Activated naive CD4-positive, alpha-beta T cell treated with Interleukin-2 at 50 U/mL for 16 hours (primary cell): ENCODE data around the gene GIPC1.
A peak's percentile ranks its signal among the peaks of the same experiment; 100 is the strongest.
"Not testable (repeated sequence)": the region's sequence is repeated elsewhere in the genome, so short reads cannot be mapped to it uniquely, and the experiment has no call there.

Experiments
- DNase-seq: peaks from one replicate; pipeline ENCODE4 v3.0.0-alpha.2; 2020

The GIPC1 gene

DNA sequence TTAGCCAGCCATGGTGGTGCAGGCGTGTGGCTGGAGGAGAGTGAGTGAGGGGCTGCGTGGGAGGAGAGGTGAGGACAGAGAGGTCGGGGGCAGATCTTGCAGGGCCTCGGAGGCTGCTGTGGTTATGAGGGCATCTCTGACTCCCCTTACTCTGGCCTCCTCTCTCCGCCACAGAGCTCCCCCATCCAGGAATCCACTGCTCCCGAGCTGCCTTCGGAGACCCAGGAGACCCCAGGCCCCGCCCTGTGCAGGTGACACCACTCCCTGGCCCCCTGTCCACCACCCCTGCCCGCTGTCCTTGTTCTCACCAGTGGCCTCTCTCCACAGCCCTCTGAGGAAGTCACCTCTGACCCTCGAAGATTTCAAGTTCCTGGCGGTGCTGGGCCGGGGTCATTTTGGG lies 28.5 kb downstream of the GIPC1 start:
- DNase-seq, result no peak

DNA sequence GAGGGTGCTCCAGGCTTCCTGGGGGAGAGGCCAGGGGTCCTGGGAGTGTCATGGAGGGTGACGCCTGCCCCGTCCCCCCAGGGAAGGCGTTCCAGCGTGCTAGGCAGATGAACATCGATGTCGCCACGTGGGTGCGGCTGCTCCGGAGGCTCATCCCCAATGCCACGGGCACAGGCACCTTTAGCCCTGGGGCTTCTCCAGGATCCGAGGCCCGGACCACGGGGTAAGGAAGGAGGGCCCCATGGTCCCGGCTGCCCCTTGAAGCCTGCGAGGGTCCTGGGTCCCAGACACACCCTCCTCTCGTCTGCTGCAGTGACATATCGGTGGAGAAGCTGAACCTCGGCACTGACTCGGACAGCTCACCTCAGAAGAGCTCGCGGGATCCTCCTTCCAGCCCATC lies 32.2 kb downstream of the GIPC1 start:
- no peak for DNase-seq

DNA sequence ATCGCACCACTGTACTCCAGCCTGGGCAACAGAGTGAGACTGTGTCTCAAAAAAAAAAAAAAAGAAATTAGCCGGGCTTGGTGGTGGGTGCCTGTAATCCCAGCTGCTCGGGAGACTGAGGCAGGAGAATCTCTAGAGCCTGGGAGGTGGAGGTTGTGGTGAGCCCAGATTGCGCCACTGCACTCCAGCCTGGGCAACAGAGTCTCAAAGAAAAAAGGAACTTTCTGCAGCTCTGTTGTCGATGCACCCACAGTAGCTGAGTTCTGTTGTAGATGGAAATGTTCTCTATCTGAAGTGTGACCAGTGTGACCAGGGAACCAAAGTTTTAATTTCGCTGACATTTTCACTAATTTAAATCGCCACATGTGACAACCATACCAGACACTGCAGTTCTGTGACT lies 33.5 kb downstream of the GIPC1 start:
- not testable (repeated sequence) for DNase-seq

DNA sequence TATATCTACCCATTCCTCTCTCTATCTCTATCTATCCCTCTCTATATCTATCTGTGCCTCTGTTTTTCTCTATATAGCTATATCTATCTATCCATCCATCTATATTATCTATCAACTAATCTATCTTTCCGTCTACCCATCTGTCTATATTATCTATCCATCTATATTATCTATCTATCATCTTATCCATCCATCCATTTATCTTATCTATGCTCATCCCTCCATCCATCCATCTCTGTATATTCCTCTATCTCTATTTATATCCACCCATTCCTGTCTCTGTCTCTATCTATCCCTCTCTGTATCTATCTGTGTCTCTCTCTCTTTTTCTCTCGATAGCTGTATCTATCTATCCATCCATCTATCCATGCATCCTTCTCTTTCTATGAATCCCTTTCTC lies 35.0 kb downstream of the GIPC1 start:
- no peak for DNase-seq

DNA sequence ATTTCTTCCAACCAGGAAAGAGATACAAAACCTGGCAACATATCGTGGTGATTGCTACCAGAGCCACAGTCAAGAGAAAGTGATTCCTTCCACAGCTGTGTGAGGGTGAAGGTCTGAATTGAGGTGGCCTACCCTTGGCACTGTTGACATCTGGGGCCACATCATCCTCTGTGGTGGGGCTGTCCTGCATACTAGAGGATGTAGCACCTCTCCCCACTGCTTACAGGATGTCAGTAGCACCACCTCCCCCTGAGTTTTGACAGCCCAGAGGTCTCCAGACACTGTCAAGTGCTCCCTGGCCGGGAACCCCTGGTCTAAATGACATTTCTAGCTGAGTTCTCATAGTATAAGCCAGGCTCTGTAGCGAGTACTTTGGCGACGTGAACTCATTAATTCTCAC lies 36.2 kb downstream of the GIPC1 start:
- no peak for DNase-seq

DNA sequence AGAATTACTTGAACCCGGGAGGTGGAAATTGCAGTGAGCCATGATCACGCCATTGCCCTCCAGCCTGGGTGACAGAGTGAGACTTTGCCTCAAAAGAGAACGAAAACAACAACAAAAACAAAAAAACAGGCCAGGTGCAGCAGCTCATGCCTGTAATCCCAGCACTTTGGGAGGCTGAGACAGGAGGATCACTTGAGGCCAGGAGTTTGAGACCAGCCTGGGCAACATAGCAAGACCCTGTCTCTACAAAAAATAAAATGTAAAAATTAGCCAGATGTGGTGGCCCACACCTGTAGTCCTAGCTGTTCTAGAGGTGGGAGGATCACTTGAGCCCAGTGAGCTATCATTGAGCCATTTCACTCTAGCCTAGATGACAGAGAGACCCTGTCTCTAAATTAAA lies 43.6 kb downstream of the GIPC1 start:
- not testable (repeated sequence) for DNase-seq

DNA sequence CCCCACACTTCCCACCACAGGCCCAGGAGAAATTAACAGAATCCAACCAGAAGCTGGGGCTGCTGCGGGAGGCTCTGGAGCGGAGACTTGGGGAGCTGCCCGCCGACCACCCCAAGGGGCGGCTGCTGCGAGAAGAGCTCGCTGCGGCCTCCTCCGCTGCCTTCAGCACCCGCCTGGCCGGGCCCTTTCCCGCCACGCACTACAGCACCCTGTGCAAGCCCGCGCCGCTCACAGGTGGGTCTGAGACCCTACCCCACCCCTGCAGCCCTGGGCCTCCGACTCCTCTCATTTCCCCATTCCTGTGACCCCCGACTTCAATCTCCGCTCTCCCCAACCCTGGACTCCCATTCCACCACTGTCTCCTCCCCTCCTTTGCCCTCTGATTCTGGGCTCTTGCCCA lies 45.1 kb downstream of the GIPC1 start:
- no peak for DNase-seq

DNA sequence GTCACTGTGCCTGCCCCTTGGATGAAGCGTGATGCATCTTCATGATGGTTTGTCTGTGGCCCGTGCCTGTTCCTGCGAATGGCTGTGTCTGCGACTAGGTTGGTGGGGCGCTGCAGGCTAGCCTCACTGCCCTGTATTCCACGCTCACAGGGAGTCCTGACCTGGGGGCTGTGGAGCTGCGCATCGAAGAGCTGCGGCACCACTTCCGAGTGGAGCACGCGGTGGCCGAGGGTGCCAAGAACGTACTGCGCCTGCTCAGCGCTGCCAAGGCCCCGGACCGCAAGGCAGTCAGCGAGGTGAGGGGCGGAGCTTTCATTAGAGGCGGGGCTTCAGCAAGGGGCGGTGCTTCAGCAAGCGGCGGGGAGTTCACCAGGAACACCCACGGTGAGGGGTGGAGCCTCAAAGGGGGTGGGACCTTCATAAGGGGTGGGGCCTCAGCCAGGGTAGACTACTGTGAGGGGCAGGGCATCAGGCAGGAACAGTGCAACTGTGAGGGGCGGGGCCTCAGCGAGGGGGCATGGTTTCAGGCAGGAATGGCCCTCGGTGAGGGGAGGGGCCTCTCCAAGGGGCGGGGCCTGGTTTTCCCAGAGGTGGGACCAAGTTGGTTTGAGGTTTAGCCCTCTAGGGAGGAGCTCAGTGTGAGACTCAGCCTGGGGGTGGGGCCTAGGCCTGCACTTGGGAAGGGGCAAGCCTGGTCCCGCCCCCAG lies 45.6 kb downstream of the GIPC1 start:
- peak; percentile 69 for DNase-seq

DNA sequence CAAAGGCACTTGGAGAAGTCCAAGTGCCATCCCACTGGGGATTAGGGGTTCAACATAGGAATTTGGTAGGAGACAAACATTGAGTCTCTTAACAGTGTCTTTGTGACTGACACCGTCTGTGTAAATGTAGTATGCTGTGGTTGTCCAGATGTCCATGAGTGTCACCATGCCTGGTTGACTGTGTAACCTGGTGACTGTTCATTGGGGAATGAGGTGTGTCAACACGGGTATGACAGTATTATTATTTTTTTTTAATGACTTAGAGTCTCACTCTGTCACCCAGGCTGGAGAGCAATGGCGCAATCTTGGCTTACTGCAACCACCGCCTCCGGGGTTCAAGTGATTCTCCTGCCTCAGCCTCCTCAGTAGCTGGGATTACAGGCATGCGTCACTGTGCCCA lies 46.6 kb downstream of the GIPC1 start:
- no peak for DNase-seq

DNA sequence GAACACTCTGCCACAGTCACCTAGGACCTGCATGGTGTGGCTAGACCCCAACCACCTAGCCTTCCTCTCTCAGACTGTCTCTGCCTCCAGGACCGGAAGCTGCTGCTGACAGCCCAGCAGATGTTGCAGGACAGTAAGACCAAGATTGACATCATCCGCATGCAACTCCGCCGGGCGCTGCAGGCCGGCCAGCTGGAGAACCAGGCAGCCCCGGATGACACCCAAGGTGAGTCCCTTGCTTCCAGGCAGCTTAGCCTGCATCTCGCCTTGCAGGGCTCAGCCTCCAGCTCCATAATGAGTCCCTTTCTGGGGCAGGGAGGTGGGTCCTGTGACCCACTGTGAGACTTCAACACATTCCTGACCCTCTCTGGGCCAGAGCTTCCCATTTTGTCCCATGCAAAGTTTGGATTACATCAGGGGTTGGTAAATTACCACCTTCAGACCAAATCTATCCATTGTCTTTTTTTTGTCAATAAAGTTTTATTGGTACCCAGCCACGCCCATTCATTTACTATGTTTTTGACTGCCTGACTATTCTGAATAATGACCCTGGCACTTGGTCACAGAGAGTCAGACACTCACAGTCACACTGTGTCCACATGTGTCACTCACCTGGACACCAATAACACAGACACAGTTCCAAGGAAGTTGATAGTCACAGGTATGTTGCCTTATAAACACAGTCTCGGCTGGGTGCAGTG lies 49.4 kb downstream of the GIPC1 start:
- no peak for DNase-seq

DNA sequence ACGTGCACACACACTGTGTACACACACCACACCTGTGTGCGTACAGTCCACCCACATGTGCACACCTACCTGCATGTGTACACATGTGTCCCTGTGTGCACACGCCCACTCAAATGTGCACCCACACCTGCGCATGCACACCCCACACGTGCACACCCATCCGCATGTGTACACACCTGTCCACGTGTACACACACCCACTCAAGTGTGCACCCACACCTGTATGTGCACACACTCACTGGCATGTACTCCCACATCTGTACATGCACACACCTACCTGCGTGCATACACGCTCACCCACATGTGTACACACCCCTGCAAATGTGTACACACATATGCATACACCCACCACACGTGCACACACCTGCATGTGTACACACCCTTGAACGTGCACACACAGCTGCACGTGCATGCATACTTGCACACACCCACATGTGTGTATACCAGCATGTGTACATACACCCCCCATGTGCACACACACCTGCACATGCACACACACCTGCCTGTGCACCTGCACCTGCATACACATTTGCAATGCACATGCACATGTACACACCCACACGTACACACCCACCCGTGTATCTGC lies 52.2 kb downstream of the GIPC1 start:
- no peak for DNase-seq

DNA sequence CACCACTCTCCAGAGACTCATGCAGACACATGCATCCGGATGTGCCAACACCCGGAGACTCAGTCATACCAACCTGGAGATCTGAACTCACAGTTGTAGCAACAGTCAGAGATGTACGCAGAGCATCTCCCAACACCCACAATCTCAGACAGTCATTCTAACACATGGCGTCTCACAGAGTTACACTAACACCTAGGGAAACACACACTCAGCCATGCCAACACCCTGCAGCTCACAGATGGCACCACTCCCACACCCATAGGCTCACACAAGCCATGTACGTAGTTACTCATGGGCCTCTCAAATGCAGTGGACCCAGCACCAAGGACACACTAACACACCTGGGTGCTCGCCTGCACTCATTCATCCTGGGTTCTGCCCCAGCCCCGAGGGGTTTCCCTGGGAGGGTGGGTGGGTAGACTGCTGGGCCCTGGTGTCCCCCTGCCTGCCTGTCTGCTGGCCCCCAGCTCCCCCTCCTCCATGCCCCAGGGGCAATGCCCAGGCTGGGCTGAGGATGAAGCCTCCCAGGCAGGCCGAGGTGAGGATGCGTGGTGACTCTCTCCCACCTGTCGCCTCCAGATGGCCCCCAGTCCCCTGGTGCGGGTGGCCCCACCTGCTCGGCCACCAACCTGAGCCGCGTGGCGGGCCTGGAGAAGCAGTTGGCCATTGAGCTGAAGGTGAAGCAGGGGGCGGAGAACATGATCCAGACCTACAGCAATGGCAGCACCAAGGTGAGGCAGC lies 52.9 kb downstream of the GIPC1 start:
- no peak for DNase-seq

DNA sequence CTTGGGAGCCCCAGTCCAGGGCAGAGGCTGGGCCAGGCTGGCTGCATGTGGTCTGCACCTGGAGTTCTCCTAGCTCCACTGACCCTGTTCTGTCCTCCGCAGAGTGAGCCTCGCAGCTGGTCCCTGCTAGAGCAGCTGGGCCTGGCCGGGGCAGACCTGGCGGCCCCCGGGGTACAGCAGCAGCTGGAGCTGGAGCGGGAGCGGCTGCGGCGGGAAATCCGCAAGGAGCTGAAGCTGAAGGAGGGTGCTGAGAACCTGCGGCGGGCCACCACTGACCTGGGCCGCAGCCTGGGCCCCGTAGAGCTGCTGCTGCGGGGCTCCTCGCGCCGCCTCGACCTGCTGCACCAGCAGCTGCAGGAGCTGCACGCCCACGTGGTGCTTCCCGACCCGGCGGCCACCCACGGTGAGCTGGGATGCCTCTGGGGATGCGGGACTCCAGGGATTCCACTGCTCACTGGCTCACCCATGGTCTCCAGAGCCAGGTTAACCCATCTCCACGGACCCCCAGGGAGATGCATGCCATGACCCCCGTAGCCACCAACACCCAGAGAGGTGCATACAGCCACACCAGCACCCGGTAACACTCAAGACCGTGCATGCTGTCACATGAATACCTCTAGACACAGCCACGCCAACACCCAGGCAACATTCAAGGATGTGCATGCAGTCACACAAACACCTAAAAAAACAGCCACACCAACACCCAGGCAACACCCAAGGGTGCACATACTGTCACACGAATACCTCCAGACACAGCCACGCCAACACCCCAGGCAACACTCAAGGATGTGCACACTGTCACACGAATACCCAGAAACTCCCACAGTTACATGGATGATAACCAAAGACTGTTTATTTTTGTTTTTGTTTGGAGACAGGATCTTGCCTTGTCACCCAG lies 54.6 kb downstream of the GIPC1 start:
- DNase-seq, result no peak

DNA sequence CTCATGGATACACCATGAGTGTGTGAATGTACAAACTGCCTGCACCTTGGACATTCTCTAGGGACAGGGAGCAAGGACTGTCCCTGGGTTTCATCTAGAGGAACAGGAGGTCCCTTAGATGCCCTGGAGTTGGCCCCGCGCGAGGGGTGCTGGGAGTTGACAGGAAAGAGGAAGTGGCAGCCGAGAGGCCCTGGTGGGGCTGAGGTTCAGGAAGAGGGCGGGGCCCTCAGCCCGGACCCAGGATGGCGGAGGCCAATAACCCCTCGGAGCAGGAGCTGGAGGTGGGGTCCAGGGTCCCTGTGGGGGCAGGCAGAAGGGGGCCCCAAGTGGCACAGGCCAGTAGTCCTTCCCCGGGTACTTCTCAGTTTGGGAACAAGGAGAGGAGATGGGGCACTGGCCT lies 55.9 kb downstream of the GIPC1 start:
- DNase-seq, result peak; percentile 78

DNA sequence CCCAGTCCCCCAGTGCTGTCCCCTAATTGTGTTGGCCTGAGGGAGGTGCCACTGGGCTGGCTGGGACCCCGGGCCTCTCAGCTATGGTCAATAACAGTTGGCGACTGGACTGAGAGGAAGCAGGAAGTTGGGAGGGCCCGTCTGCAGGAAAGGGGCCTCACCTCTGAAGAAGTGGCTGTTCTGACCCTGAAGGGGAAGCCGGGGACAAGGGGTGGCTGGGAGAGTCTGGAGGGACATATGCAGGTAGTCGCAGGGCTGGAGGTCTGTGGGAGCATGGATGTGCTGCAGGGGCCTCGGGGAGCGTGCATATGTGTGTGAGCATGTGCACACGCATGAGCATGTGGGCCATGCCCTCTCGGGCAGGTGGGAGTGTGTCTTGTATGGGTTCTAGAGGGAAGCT lies 56.9 kb downstream of the GIPC1 start:
- no peak for DNase-seq

DNA sequence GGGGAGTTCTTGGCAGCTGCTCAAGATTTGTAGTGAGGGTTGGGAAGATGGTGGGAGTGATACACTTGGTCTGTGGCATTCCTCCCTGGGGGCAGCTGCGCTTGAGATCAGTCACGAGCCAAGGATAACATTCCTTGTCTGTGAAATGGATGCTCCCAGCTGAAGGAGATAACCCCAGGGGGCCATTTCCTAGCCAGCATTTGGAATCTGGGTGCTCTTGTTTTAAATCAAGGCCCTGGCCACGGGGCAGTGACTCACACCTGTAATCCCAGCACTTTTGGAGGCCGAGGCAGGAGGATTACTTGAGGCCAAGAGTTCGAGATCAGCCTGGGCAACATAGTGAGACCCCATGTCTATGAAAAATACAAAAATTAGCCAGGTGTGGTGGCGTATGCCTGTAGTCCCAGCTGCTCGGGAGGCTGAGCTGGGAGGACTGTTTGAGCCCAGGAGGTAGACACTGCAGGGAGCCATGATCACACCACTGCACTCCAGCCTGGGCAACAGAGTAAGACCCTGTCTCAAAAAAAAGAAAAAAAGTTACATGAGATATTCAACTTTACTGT lies 58.3 kb downstream of the GIPC1 start:
- no peak for DNase-seq

DNA sequence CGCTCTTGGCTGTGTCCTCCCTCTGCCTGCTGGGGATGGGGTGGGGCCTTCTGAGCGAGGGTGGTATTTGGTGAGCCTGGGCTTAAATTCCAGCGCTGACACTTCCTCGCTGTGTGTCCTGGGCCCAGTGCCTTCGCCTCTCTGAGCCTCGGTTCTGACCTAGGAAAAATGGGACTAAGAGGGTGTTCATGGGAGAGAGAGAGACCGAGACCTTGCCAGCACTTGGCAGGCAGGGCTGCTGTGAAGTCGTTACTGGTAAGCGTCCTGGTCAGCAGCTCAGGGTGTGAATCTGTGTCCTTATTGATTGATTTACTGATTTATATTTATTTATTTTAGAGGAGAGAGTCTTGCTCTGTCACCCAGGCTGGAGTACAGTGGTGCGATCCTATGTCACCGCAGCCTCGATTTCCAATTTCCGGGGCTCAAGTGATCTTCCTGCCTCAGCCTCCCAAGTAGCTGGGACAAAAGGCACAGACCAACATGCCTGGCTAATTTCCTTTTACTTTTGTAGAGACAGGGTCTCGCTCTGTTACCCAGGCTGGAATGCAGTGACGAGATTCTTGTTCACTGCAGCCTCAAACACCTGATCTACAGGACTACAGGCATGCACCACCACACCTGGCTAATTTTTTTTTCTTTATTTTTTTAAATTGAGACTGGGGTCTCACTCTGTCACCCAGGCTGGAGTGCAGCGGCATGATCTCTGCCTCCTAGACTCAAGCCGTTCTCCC lies 60.4 kb downstream of the GIPC1 start:
- no peak for DNase-seq

DNA sequence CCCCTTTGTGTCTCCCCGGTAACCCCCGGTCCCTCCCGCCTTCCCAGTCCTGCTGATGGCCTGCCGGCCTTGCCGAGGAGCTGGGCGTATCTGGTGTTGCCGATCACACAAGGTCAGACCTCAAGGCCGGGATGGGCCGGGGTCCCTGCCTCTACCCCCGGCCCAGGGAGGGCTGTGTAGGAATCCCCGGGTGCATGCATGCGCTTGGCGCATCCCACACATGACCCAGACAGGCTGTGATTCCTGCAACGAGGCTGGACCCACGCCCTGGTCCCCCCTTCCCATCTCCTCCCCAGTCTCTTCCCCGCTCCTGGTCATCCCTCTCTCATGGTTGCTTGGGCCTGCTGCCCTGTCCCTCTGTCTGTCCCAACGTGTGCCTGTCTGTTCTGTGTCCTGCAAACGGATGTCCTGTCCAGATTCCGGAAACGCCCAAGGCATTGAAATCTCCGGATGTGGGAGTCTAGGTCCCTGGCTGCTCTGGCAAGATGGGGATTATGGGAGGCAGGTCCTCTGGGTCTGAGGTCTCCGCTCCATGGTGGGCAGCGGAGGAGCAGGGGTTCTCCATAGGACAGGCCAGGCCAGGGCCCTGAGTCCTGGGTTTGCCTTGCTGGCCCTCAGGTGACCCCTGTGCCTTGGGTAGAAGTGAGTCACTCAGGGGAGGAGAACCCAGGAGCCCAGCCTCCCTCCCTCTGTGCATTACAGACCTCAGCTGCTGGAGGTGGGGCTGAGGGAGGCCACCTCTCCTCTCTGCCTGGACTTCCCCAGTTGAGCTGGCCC lies 61.2 kb downstream of the GIPC1 start:
- DNase-seq, result peak; percentile 50

DNA sequence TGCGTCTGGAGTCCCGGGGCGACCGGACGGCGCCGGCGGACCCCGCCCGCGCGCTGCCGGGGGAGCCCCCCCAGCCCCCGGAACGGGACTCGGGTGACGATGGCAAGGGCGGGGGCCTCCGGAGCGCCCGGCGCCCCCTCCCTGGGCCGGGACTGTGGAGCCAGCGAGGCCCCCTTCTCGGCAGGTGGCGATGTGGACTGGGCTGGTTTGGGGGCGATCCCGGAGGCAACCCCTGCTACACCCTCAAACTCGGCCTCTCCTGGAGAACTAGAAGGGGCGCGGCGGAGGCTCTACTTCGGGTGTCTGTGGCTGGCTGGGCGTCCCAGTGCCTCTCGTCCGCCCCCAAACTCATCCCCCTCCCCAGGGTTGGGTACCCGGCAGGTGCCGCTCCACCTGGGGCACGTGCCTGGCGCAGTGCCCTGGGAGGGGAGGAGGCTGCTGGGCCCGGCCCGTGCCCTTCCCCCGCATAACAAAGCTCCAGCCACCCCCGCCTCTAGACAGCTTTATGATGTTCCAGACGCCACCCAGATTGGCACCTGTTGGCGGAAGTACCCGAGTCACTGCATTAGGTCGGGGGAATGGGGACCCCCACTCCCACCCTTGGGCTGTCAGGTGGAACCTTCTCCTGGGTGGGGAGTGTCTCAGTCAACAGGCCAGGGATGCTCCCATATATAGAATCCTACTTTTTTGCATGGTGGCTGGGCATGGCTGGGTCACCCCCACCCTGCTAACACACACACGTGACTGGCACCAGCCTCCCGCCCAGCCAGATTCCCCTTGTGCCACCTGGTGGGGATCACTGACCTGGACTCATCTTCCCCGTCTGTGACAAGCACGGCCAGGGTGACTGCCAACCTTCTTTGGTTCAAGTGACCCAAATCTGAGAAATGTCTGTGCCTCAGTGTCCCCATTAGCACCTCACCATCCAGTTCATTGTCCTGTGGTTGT lies 62.1 kb downstream of the GIPC1 start:
- peak; percentile 51 for DNase-seq
